Activated CD8-positive, alpha-beta memory T cell treated with anti-CD3 and anti-CD28 coated beads for 1 hour (primary cell): Measurements from ENCODE around the gene BMPER.

Source experiments
- DNase-seq, 2 donors: peaks; one replicate each; pipeline ENCODE4 v3.0.0-alpha.2; 2020; ENCODE audit warnings: low read depth in 1 of 2; ENCODE audit errors: extremely low read depth in 1 of 2

Gene BMPER

DNA sequence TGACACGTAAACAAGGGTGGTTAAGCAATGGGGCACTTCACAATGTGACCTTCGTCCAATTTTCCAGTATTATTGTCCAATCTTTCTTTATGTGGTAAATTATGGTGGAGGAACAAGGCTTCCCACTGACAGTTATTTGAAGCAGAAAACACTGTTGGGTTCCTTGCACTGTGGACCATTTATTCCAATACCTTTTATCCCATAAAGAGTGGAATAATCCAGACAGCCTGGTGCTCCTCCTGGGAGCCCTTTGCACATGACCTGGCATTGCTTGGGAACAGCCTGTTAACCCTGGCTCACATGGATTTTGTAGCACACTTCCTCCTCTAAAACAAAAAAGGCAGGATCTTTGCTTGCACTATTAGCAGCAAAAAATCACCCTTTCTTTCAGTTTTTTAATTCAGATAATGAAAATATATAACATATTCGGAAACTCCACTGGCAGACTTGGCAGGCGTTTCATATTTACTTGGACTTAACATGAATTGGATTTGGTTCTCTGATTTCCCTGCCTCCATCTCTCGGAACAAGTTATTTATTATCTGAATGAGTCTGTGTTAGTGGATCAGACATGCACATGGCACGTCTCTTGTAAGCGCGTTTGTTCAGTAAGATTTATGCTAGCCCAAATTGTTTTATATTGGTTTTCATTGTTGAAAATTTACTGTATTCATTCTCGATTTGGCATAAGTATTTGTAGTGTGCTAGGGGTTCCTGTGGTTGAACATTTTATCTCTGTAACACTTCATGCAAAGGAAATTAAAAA is 59.3 kb downstream of the BMPER start:
- DNase-seq: no peak

DNA sequence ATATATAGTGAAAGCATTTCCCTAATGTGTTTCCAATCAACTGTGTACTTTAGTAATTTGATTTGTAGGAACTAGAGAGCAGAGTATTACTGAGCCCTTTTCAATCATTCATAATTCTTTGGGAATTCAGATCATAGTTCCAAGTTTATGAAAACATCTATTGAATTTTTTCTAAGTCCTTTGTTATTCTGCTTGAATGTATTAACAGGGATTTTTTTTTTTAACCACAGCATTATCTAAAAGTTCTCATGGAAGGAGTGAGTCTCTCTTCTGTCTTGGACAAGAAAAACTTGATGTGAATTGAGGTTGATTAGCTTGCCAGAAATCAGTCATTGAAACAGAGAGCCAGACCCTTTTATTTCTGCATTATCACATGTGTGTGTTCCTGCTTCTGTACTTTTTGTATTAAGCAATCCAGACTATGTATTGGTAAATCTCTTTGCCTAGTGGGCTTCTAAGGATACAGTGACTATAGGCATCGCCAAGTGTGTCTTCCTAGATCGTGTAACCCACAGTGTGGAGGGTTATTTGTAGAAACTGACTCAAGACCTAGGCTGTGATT is 59.9 kb downstream of the BMPER start:
- no peak for DNase-seq

DNA sequence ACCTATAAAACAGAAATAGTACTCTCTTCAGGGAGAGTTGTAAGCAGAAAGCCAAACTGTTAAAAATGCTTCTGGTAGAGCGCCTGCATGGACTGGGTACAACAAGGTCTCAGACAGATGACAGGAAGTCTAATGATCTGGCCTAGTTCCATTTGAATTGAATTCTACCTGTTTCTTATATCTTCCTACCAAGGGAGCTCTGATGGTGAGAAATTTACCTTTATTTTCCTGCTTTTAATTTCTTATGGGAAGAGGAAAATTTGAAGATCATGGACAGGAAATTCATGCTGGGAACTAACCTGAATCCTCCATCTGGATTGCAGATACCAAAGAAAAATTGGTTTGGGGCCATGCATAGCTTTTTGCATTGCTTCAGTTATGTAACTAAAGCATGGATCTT is 63.3 kb downstream of the BMPER start:
- DNase-seq: no peak

DNA sequence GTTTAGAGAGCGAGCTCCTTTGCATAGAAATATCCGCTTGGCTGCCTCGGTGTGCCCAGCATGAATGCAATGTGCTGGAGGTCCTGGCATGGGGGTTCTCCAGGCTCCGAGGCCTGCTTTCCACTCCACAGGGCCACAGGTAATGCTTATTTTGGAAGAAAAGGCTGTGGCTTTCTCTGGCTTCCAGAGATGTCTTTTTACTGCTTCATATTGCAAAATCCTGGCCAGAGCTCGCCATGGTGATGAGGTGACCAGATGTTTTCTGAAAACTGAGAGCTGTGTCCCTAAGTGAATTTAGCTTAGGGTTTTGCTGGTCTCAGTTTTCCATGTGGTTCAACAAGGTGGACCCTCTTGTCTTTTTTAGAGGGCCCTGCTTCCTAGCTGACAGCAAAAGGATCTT is 65.2 kb downstream of the BMPER start:
- DNase-seq: no peak

DNA sequence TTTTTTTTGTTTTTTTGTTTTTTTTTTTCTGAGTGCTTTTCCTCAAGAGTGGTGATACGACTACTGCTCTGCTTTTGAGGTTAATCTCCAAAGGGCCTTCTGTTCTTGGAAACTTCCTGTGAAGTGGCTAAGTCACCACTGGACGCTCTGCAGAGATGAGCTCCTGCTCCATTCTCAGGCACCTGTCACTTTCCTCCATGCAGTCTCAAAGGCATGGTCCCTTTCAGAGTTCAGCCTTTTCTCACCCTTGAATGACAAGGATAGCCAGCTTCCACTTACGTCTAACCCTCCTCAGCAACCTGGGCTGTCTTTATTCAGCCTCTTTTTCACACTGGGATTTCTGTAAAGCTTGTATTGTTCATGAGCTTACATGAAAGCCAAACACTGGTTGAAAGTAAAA is 65.8 kb downstream of the BMPER start:
- no peak for DNase-seq

DNA sequence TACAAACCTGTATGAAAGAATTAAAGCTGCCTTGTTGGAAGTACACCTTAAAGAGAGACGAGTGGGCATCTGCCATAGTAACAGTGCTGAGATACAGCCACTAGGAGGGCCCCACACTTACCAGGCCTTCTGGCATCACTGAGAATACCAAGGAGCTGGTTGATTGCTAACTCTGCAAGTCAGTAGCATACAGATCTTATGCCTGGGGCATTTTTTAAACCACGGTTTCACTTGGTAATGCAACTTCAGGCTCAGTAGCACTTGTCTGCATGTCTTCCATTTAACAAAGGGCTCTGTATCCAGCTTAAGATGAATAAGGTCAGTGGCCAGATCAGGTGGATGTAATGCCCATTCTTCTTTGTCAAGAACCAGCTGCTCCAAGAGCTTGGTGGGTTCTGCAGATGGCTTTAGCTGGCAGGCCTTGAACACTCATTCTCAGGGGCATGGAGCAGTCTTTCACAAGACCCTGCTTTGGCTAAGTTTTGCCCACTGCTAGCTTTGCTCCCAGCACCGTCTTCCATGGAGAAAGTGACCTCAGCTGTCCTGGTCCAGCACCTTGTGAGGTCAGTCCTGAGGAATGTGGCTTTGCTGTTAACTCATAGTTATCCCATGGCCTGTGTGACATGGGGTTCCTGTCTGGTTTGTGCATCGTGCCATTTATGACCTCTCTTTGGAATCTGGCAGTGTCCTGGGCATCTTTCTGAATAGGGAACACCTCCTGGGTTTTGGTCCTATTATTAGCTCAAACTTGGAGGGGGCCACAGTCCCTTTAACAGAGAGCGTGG is 68.1 kb downstream of the BMPER start:
- DNase-seq: no peak

DNA sequence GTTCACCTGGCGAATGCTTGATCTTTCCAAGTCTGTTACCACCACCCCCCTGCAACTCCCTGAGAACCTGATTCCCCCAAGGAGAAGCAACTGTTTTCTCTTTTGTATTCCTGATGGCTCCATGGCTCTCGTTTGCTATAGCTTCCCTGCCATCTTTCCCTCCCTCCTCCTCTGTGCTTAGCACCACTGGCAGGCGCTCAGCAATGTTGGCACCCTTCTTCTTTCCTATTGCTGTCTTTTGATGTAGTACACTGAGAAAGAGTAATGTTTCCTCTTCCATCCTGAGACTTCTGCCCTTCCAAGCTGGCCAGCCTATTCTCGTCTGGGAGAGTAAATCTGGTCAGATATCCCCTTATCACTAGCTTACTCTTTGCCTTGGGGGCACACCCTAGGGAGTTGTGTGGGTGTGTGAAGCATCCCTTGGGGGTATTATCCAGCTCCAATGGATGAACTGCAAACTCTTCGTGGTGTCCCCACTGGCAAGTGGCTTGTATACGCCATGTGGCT is 74.0 kb downstream of the BMPER start:
- no peak for DNase-seq

DNA sequence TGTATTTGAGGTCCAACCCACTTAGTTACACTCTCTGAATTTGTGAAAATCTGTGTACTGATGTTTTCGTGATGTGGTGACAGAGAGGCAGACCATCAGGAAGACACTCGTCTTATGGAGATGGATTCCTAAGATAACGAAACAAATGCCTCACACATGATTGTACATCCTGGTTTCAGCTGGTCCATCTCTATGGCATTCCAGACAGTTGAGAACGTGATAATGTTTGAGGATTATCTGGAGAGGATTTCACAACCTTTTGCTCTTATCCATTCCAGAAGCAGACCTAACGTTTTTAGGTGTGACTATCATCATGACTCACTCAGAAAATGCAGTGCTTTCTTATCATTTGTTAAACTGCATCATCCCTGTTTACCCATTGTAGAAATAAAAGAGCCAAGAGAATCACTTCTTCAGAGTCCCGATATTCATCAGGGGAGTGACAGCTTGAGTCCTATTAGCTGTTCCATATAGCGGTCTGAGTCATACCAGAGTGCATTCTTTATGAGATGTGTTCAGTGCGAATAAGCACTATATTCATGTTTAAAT is 74.5 kb downstream of the BMPER start:
- no peak for DNase-seq

DNA sequence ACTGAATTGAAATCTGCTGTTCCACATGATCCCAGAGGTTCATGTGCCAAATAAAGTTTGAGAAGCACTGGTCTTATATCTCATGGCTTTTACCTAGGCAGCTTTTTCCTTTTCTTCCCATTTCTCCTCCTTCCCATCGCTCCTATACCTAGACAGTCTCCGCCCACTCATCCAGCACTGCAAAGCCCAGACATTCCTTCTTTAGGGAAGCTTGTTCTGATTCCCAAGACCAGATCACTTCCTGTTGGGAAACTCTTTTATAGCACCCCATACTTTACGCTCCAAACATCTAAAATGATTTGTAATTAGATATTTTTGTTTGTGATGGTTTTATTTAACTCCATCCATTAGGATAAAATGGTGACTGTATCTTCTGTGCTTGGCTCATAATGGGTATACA is 75.9 kb downstream of the BMPER start:
- DNase-seq: no peak

DNA sequence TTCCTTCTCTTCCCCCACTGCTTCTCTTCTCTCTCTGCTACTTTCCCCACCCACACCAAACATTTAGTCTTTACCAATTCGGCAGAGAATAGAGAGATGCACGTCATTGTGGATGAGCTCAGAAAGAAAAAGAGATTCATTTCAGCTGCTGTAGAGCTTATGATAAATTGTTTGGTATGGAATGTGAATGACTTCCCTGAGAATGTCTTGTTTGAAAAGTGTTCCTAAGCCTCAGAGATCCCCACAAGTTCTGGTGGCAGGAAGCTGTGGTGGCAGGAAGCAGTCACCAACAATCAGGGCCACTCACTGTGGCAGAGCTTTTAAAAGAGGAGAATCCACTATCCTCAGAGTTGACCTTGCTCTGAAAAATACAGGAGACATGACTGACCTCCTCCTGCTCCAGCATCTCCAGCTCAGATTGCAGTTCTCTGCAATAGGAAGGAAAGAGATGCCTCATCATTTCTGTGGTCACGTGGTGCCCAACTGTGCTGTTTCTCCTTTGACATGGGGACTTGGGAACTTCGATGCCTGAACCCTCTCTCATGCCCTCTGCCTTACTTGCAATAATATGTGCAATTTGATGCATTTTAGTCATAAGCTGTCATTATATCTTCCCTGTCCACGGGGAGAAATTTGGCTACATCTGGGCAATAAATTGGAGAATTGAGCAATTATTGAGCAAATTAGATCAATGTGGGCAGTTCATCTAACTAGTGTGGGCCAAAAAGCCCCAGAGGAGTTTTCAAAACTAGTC is 76.5 kb downstream of the BMPER start:
- no peak for DNase-seq

DNA sequence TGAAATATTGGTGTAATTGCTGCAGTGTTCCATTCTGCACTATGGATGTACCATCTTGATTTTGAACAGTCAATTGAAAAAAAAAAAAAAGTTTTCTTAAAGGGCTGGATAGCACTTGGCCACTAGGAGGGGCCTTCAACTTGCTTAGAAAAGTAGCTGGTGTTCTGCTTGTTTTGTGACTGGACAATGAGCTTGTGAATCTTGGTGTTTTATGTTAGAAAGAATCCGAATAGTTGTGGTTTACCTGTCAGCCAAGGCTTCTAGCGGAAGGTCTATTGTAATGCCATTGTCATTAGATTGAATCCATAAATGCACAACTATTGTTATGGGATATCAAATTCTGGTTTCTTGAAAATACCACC is 77.1 kb downstream of the BMPER start:
- DNase-seq: no peak

DNA sequence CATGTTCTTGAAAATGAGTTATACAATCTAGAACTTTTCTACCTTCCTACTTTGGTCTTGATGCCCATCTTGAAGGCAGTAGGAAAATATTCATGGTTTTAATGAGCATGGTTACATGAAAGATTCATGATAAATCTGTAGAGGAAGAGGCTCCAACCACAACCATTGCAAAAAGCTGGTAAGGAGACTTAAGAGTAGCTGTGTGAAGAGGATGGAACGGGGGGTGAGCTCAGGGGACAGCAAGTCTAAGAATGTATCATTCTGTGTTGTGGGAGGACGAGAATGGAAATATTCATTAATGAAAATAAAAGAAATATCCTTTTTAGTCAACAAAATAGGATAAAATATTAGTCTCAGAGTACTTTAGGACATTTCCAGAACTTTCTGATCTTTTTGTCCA is 81.1 kb downstream of the BMPER start:
- DNase-seq: no peak

DNA sequence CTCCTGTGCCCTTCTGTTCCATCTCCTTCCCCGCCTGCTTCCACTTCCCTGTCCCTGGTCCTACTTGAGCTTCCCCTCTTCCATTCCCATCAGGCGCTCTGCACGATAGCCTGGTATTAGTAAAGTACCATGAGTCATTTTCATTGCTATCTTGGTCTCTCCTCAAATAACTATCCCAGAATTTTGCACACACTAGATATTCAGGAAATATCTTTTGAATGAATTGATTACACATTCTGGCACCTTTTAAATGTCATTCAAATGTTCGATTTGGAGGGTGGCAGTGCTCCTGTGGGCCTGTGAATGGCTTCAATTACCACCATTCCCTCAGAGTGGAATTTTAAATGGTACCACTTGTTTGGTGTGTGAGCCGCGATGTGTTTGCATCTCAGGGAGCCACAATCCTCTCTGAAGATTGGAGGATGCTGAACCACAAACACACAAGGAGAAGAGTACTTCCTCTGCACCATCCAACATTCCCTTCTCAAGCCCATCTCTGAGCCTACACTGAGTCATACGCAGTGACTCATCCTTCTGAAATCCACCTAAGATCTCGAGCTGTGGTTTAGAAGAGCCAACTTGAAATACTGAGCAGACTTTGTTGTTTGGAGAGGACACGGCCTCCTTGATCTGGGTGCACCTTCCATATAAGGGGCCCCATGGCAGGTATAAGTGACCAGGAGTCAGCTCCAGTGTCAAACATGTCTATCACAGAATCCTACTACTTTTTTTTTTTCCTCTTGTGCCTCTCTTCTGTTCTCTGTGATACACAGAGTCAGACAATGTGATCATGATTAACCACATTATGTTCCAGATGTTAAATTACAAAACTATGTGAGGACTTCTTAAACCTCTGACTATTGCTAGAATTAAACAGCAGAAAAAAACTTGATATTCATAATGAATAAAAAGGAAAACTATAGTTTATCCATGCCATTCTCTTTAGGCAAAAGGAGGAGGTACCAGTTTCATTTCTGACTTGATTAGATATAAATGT is 81.9 kb downstream of the BMPER start:
- no peak for DNase-seq

DNA sequence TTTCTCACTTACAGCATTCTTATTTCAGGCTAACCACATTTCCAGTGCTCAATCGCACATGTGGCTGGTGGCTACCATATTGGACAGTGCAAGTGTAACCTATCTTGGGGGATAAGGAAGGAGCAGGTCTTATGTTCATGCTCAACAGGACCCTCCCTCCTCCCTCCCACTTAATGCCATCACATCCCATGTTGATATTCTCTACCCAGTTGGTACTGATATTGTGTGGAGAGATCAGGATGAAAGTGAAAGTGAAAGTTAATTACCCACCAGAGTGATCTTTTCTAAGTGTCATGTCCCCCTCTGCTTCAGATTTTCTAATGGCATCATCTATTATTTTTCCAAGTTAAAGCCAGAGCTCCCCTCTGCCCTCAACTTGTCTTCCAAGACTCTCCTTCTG is 91.6 kb downstream of the BMPER start:
- DNase-seq: no peak

DNA sequence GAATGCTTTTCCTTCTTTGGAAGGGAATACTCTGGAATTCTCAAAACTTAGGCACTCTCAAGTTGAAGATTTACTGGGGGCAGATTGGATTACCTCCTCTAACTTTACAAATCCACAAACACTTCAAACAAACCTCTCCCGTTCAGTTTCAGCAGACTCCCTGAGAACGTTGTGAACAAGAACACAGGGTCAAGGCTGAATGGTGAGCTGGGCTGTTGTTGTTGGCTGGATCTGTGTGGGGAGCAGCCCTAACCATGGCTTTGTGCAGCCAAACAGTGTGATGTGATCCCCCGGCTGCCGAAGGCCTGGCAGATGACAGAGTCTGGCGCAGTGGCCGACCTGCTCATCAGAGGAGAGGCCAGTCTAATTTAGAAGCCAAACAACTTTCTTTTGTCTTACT is 93.1 kb downstream of the BMPER start:
- no peak for DNase-seq

DNA sequence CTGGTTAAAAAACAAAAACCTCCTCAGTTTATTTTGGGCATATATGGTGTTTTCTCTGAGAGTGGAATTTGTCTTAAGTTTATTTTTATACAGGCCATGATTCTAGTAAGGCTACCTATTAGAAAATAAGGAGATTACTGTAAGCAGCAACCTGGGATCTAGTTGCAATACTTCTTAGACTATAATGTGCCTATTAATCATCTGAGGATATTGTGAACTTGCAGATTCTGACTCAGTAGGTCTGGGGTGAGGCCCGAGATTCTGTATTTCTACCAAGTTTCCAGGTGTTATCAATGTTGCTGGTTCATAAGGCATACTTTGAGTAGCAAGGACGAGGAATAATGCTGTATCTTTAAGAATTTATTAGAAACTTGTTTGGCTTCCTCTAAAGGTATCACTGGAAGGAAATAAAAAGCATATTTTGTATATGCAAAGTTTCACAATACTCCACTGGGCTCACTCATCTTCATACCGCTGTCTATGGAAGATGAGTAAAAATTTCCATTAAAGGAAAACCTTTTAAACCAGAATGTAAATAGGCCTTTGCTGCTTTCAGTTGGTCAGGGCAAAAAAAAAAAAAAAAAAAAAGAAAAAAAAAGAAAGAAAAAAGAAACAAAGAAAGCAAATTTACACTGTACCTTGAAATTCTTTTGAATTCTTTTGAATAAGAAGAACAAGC is 105.8 kb downstream of the BMPER start:
- DNase-seq: no peak

DNA sequence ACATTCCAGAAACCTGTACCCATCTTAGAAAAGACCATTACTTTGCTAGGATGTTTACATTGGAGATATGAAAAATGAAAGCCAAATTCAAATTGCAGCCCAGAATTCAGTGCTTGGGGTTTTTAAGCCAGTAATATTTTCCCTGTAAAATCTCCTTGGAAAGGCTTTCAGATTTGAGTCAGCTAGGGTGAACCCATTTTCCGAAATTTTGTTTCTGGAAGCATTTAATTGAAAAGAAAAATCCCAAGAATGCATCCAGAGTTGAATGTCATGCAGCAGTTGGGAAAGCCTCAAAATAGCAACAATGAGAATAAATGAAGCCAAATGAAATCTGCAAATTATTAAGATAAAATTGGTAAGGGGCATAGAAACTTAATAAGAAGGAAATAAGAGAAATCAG is 106.4 kb downstream of the BMPER start:
- DNase-seq: no peak

DNA sequence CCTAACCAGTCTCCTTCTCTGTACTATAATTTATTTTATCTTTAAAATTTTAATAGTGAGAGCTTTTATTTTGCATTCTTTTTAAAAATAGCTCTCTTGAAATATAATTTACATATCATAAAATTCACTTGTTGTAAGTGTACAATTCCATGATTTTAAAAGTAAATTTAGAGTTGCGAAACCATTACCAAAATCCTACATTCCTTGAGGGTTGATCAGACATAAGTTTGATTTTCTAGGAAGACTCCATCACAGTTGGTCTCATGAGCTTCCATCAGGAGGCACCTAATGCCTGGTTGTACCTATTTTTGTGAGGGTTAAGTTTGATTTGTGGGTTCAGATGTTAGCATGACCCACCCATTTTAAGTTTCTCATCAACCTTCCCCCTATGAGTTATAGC is 108.1 kb downstream of the BMPER start:
- no peak for DNase-seq

DNA sequence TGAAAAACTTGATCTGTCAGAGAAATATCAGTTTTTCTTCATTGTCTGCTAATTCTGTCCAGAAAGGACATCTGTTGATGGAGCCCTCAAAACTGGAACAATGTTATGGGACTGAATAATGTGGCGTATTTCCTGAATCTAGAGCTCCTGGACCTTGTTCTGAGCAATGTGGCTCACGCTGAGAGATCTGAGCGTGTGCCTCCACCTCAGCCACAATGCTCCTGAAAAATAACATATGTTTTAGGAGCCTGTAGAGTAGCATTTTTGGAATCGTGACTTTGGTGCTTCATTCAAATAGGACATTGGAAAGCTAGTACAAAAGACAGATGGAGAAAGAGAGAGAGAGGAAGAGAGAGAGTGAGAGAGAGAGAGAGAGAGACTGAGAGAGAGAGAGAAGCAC is 110.3 kb downstream of the BMPER start:
- no peak for DNase-seq
